H1 (cell line): ENCODE results near the gene EVI5. TPM values are rescaled to one million over a fixed set of nuclear protein-coding genes. Genes with fewer than 3 reads are reported as not detected.

Experiments
- CTCF ChIA-PET: fragments of 300-600 bp; sonication (Branson Sonifier 250); formaldehyde crosslinking; loops from one replicate; lab custom pipeline; 2021; ENCODE audit not compliant: partially characterized antibody; lab: Charles Lee
- POLR2A ChIA-PET: fragments of 300-600 bp; sonication (Branson Sonifier 250); formaldehyde crosslinking; loops from one replicate; lab custom pipeline; 2021; ENCODE audit warnings: inconsistent platforms; ENCODE audit not compliant: partially characterized antibody; lab: Charles Lee
- DNase-seq, 2 experiments: peaks; one replicate each; pipeline versions ENCODE4 v3.0.0 to v3.0.0-alpha.2; 2010 to 2022; ENCODE audit warnings: low spot score in 2 of 2, low read depth in 1 of 2, mixed read lengths in 1 of 2
- FAIRE-seq: peaks from 2 replicates; lab custom pipeline; 2011; peaks lifted over from hg19 to GRCh38; lab: Jason Lieb, UNC
- H2AFZ ChIP-seq: 2 replicates; pipeline ENCODE4 v1.8.1; 2012; ENCODE audit warnings: low read length, inconsistent platforms
- H2AK5ac ChIP-seq: 2 replicates; pipeline ENCODE4 v1.6.1; 2013; ENCODE audit warnings: low read depth, low read length
- H2BK120ac ChIP-seq: replicated peaks from 2 replicates; pipeline ENCODE3; 2013; ENCODE audit warnings: low read depth, low read length, inconsistent platforms
- H2BK12ac ChIP-seq: 2 replicates; pipeline ENCODE4 v1.6.1; 2013; ENCODE audit warnings: low read depth, low read length
- H2BK15ac ChIP-seq: 2 replicates; pipeline ENCODE4 v1.6.1; 2013; ENCODE audit warnings: low read length
- H2BK20ac ChIP-seq: 2 replicates; pipeline ENCODE4 v1.6.1; 2013; ENCODE audit warnings: low read length
- H2BK5ac ChIP-seq: 2 replicates; pipeline ENCODE4 v1.6.1; 2013; ENCODE audit warnings: low read depth, low read length
- H3K14ac ChIP-seq: 2 replicates; pipeline ENCODE4 v1.6.1; 2013; ENCODE audit warnings: inconsistent platforms; ENCODE audit not compliant: insufficient read length
- H3K18ac ChIP-seq: 2 replicates; pipeline ENCODE4 v1.6.1; 2013; ENCODE audit warnings: low read length; ENCODE audit errors: extremely low read depth
- H3K23ac ChIP-seq: 2 replicates; pipeline ENCODE4 v1.6.1; 2013; ENCODE audit warnings: inconsistent platforms; ENCODE audit not compliant: insufficient read length
- H3K23me2 ChIP-seq: 2 replicates; pipeline ENCODE4 v1.6.1; 2013; ENCODE audit warnings: low read depth, low read length
- H3K27ac ChIP-seq: 2 replicates; pipeline ENCODE4 v1.6.1; 2011; ENCODE audit warnings: low read depth, low read length, inconsistent platforms
- H3K27me3 ChIP-seq, 4 experiments: replicated peaks in 1 of 4; 1 replicate in 1 of 4; 2 replicates in 3 of 4; pipeline versions ENCODE4 v1.6.1 to v1.8.1; 2011 to 2013; ENCODE audit warnings: low read length in 3 of 4, mild to moderate bottlenecking in 3 of 4, inconsistent platforms in 2 of 4, mixed read lengths in 2 of 4, moderate library complexity in 1 of 4; ENCODE audit not compliant: control insufficient read depth in 3 of 4, insufficient read depth in 3 of 4; ENCODE audit errors: extremely low read depth in 1 of 4
- H3K36me3 ChIP-seq, 4 experiments: 2 replicates each; pipeline versions ENCODE4 v1.6.1 to v1.8.1; 2011 to 2013; ENCODE audit warnings: mild to moderate bottlenecking in 4 of 4, low read length in 3 of 4, moderate library complexity in 2 of 4, control low read depth in 1 of 4, inconsistent platforms in 1 of 4; ENCODE audit not compliant: insufficient read depth in 4 of 4, control insufficient read depth in 2 of 4
- H3K4ac ChIP-seq: replicated peaks from 2 replicates; pipeline ENCODE3; 2013; ENCODE audit warnings: low read length, low read depth, mixed read lengths, inconsistent platforms; ENCODE audit not compliant: insufficient read length
- H3K4me1 ChIP-seq, 4 experiments: replicated peaks in 1 of 4; 1 replicate in 1 of 4; 2 replicates in 3 of 4; pipeline versions ENCODE4 v1.6.1 to v1.8.1; 2011 to 2013; ENCODE audit warnings: low read length in 3 of 4, inconsistent platforms in 2 of 4, mixed read lengths in 1 of 4; ENCODE audit not compliant: insufficient read depth in 4 of 4, control insufficient read depth in 3 of 4
- H3K4me2 ChIP-seq, 2 experiments: 2 replicates each; pipeline versions ENCODE4 v1.6.1 to v1.8.1; 2011 to 2013; ENCODE audit warnings: low read depth in 2 of 2, low read length in 2 of 2, control low read depth in 1 of 2, inconsistent platforms in 1 of 2, mild to moderate bottlenecking in 1 of 2; ENCODE audit not compliant: insufficient read depth in 1 of 2
- H3K4me3 ChIP-seq, 4 experiments: fragments of 200-600, 300-600 bp in 1 of 4; sonication (generic), shearing (Covaris generic), sonication (Bioruptor Twin) in 1 of 4; 2 replicates each; pipeline versions ENCODE4 v1.5.1 to v1.8.1; 2011 to 2016; ENCODE audit warnings: low read length in 4 of 4, low read depth in 3 of 4, control low read depth in 2 of 4, inconsistent platforms in 2 of 4, mild to moderate bottlenecking in 2 of 4, mixed read lengths in 1 of 4, moderate library complexity in 1 of 4; ENCODE audit not compliant: insufficient read depth in 2 of 4; ENCODE audit errors: extremely low read depth in 1 of 4
- H3K56ac ChIP-seq: replicated peaks from 2 replicates; pipeline ENCODE3; 2013; ENCODE audit warnings: low read depth, mild to moderate bottlenecking, mixed read lengths, low read length, inconsistent platforms; ENCODE audit not compliant: insufficient read length
- H3K79me1 ChIP-seq: 2 replicates; pipeline ENCODE4 v1.6.1; 2013; ENCODE audit warnings: low read depth, low read length, control low read depth
- H3K79me2 ChIP-seq, 2 experiments: 2 replicates each; pipeline versions ENCODE4 v1.6.1 to v1.8.1; 2012 to 2013; ENCODE audit warnings: low read length in 2 of 2, mild to moderate bottlenecking in 2 of 2, inconsistent platforms in 1 of 2; ENCODE audit not compliant: insufficient read depth in 2 of 2, control insufficient read depth in 1 of 2
- H3K9ac ChIP-seq, 4 experiments: replicated peaks in 1 of 4; 1 replicate in 1 of 4; 2 replicates in 3 of 4; pipeline versions ENCODE4 v1.6.1 to v1.8.1; 2011 to 2013; ENCODE audit warnings: low read depth in 3 of 4, low read length in 3 of 4, control low read depth in 2 of 4, mild to moderate bottlenecking in 2 of 4, moderate library complexity in 2 of 4, inconsistent platforms in 1 of 4; ENCODE audit errors: extremely low read depth in 1 of 4
- H3K9me3 ChIP-seq, 2 experiments: 2 replicates each; pipeline versions ENCODE4 v1.6.1 to v1.8.1; 2012 to 2013; ENCODE audit warnings: mild to moderate bottlenecking in 2 of 2, moderate library complexity in 2 of 2, control low read depth in 1 of 2, inconsistent platforms in 1 of 2, low read depth in 1 of 2, low read length in 1 of 2, mixed read lengths in 1 of 2; ENCODE audit not compliant: insufficient read depth in 2 of 2
- H4K20me1 ChIP-seq, 2 experiments: replicated peaks in 1 of 2; 2 replicates each; pipeline versions ENCODE3 to v1.8.1; 2011 to 2013; ENCODE audit warnings: inconsistent platforms in 2 of 2, low read length in 2 of 2, mild to moderate bottlenecking in 1 of 2; ENCODE audit not compliant: insufficient read depth in 2 of 2, control insufficient read depth in 1 of 2
- H4K5ac ChIP-seq: 2 replicates; pipeline ENCODE4 v1.6.1; 2013; ENCODE audit warnings: low read length, low read depth, mixed read lengths, inconsistent platforms; ENCODE audit not compliant: insufficient read length
- H4K8ac ChIP-seq: 2 replicates; pipeline ENCODE4 v1.8.0; 2013; ENCODE audit warnings: mild to moderate bottlenecking, moderate library complexity, low read length, inconsistent platforms; ENCODE audit not compliant: insufficient read depth; ENCODE audit errors: extremely low read depth
- H4K91ac ChIP-seq: replicated peaks from 2 replicates; pipeline ENCODE3; 2013; ENCODE audit warnings: low read length, mixed read lengths, inconsistent platforms; ENCODE audit not compliant: insufficient read length
- BACH1 ChIP-seq: IDR thresholded peaks from 2 replicates; pipeline ENCODE4 v1.6.1; 2012; ENCODE audit warnings: low read length, improper control_type of control experiment
- CBX8 ChIP-seq: fragments of 300-800, 300-1000 bp; sonication (generic); IDR thresholded peaks from 2 replicates; pipeline ENCODE4 v1.7.1; 2016; ENCODE audit warnings: low read depth, low read length, borderline replicate concordance
- CTCF ChIP-seq, 3 experiments: IDR thresholded peaks; 1 replicate in 2 of 3; 2 replicates in 1 of 3; pipeline versions ENCODE4 v1.5.1 to v1.6.1; 2011; ENCODE audit warnings: low read length in 3 of 3, mild to moderate bottlenecking in 3 of 3, inconsistent platforms in 2 of 3, low read depth in 1 of 3, moderate library complexity in 1 of 3; ENCODE audit not compliant: insufficient read depth in 1 of 3; ENCODE audit errors: control extremely low read depth in 1 of 3
- EP300 ChIP-seq, 2 experiments: IDR thresholded peaks; 1 replicate in 1 of 2; 2 replicates in 1 of 2; pipeline ENCODE4 v1.6.1; 2011 to 2012; ENCODE audit warnings: low read depth in 2 of 2, low read length in 2 of 2, mild to moderate bottlenecking in 2 of 2, borderline replicate concordance in 1 of 2, inconsistent platforms in 1 of 2, moderate library complexity in 1 of 2
- KDM1A ChIP-seq: fragments of 200-600, 300-600 bp; sonication (generic); IDR thresholded peaks from 2 replicates; pipeline ENCODE4 v1.7.1; 2016; ENCODE audit warnings: mild to moderate bottlenecking, low read length, borderline replicate concordance
- NANOG ChIP-seq: IDR thresholded peaks from 2 replicates; pipeline ENCODE4 v1.6.1; 2011; ENCODE audit warnings: low read length, low read depth, mild to moderate bottlenecking, inconsistent platforms; ENCODE audit not compliant: insufficient read depth, poor library complexity, severe bottlenecking
- PHF8 ChIP-seq: fragments of 200-600 bp; sonication (generic); conservative IDR thresholded peaks from 2 replicates; pipeline ENCODE4 v1.7.1; 2012; ENCODE audit warnings: low read depth, mild to moderate bottlenecking, inconsistent platforms, low read length, moderate library complexity
- TAF7 ChIP-seq: optimal IDR thresholded peaks from 2 replicates; pipeline ENCODE3; 2011; ENCODE audit warnings: low read depth, mild to moderate bottlenecking, inconsistent platforms, low read length, moderate library complexity, borderline replicate concordance
- WGBS, 2 experiments: shearing (Covaris generic) in 1 of 2; methylation state at CpG; one replicate each; pipeline versions ENCODE4 v1.1.6 to v1.1.7; 2013 to 2015; ENCODE audit warnings: low lambda C conversion rate in 2 of 2, mixed read lengths in 2 of 2, inconsistent platforms in 1 of 2, low coverage in 1 of 2, missing lambda C conversion rate in 1 of 2; ENCODE audit not compliant: insufficient replicate concordance in 2 of 2, insufficient coverage in 1 of 2, insufficient read length in 1 of 2; ENCODE audit errors: extremely low coverage in 1 of 2, missing lambda C conversion rate in 1 of 2; 5-methylcytosine and 5-hydroxymethylcytosine counted together
- polyA plus RNA-seq, 7 experiments: library from polyadenylated mRNA; depleted of rRNA in 3 of 7; stranded (reverse) in 5 of 7; unstranded in 2 of 7; fragments of >200 nt in 5 of 7; fragments of 200-250 nt in 2 of 7; gene quantifications; 1 replicate in 5 of 7; 2 replicates in 1 of 7; 4 replicates in 1 of 7; pipeline versions ENCODE4 v1.2.1 to v1.2.3, GENCODE V29; 2011 to 2013; ENCODE audit warnings: missing spikeins in 2 of 7, mixed read lengths in 2 of 7
- total RNA-seq: library from RNA; stranded (reverse); fragmentation: NEBNext Ultra II Directional; extraction: Animal tissue kit (Norgen Biotek cat#: 25700); gene quantifications from 2 replicates; pipeline ENCODE4 v1.2.1, GENCODE V29; 2021

EVI5 gene
- total and polyA plus RNA-seq, 2 of the 8 experiments (the other 6 are each of a cell fraction or from before 2014, with no cell fraction given): 1.7 to 13.7 TPM

GRCh38 chr1:92503043-92503925 lies 281.6 kb downstream of the EVI5 start:
- Histone ChIP-seq H2BK20ac (no peak overlapping the region), H3K14ac (no peak overlapping the region), H3K36me3 (no peaks in the 10 kb centered on the region), H2BK5ac (no peak overlapping the region), H3K27ac (no peak overlapping the region), H2BK120ac (no peak overlapping the region), H3K4me2 (no peak overlapping the region), H3K4ac (no peak overlapping the region), H4K8ac (no peak overlapping the region), H3K79me2 (no peaks in the 10 kb centered on the region), H2BK15ac (no peak overlapping the region), H2BK12ac (no peak overlapping the region), H3K9ac (no peak overlapping the region), H3K18ac (no peak overlapping the region), H3K27me3 (no peaks in the 10 kb centered on the region), H3K23me2 (no peaks in the 10 kb centered on the region), H4K91ac (no peak overlapping the region), H2AK5ac (no peak overlapping the region), H3K4me3 (no peak overlapping the region), H4K20me1 (no peaks in the 10 kb centered on the region), H3K56ac (no peak overlapping the region), H3K9me3 (no peaks in the 10 kb centered on the region), H3K4me1 (no peaks in the 10 kb centered on the region), H3K79me1 (no peaks in the 10 kb centered on the region), H2AFZ (no peak overlapping the region), H3K23ac (no peak overlapping the region), H4K5ac (no peak overlapping the region)
- 89% methylated on average over 6 of the region's 6 CpGs; no CpG with 5 or more reads in 1 of the 2 experiments for WGBS, 2 experiments
- DNase-seq (no peak), FAIRE-seq (no peak)
- POLR2A ChIA-PET: interaction anchor here (1.2 kb wide), 1 partner anchor 14 kb away, joined by 3 read pairs; no protein-coding TSS in a partner anchor
- CTCF ChIA-PET: no interaction called here
- TF ChIP-seq CTCF (IDR thresholded peaks at IDR 0.05; ENCODE audit: control extremely low read depth in 1 of 3, insufficient read depth in 1 of 3, low read depth in 1 of 3, low read length in 3 of 3) (no peak), NANOG (no peak), BACH1 (no peak), CBX8 (no peak), TAF7 (no peak), PHF8 (no peak), EP300 (IDR thresholded peaks at IDR 0.05; ENCODE audit: borderline replicate concordance in 1 of 2, low read depth in 2 of 2, low read length in 2 of 2) (no peak), KDM1A (no peak)
